ENCODE results near the gene DNAH11. TPM values are rescaled to one million over a fixed set of nuclear protein-coding genes. Genes with fewer than 3 reads are reported as not detected.

The DNAH11 gene
- total and polyA plus RNA-seq, 2 of the 13 experiments (the other 11 are each of a cell fraction or from before 2014, with no cell fraction given), result not detected

DNA sequence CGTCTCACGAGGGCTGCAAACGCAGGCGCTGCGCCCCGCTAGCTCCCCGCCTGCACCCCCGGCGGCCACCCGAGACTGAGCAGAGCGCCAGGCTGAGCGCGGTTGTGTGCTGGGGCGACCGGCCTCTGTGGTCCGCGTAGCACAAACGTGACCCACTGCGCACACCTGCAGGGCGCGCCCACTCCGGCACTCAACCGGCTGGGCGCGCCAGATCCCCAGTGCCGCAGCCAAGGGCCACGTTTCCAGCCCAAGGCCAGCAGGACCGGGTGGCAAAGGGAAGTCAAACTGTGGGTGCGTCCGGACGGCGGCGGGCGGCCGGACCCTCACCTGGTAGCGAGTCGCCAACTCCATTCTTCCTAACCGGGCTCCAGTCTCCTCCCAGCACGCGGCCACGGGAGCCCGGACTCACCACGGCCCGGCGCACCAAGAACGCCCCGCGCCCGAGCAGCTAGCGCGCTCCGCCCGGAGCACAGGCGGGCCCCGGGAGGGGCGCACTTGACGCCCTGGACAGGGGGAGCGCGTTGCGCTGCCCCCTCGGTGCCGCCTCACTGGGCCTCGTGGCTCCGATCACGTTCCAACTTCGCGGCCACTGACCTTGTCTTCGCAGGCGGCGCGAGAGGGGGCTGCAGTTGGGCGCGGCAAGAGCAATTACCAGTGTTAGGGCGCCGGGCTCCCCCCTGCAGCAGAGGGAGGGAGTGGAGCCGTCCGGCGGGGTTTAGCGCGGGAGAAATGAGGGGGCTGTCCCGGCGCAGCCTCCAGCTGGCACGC lies 402.8 kb downstream of the DNAH11 start, which contains the start of gene CDCA7L (continued):
- TF ChIP-seq E2F1 (CRISPR knock-in tag; IDR thresholded peaks at IDR 0.05) (peak; percentile 77), NFYC (CRISPR knock-in tag; IDR thresholded peaks at IDR 0.05) (no peak), DR1 (CRISPR knock-in tag; IDR thresholded peaks at IDR 0.05) (peak; percentile 16; the same call in 1 of the 2 replicates), POLR2G (IDR thresholded peaks at IDR 0.05; ENCODE audit: low read depth, low read length) (0 out of 2 replicates have a peak, but pooled peaks have one; percentile 29), GABPB1 (CRISPR knock-in tag; IDR thresholded peaks at IDR 0.05) (no peak), PRPF4 (IDR thresholded peaks at IDR 0.05; ENCODE audit: low read depth, low read length, poor library complexity, severe bottlenecking) (no peak), ATF7 (IDR thresholded peaks at IDR 0.05) (0 out of 2 replicates have a peak, but pooled peaks have one; percentile 14), ATF7 (CRISPR knock-in tag; IDR thresholded peaks at IDR 0.05) (no peak), ZNF772 (CRISPR knock-in tag; IDR thresholded peaks at IDR 0.05) (peak; percentile 26; the same call in 1 of the 2 replicates), ZNF800 (CRISPR knock-in tag; IDR thresholded peaks at IDR 0.05) (peak; percentile 88), PRDM10 (CRISPR knock-in tag; IDR thresholded peaks at IDR 0.05; ENCODE audit: low read depth) (peak; percentile 98)

All from HepG2 (cell line).